Prostate gland (tissue), 2 donors: ENCODE data around the gene PRCP.

Source experiments
- CTCF ChIP-seq, 4 experiments: fragments of 200-600 bp in 2 of 4; fragments of 450-650 bp in 2 of 4; sonication (generic) in 2 of 4; IDR thresholded peaks; 1 replicate in 3 of 4; 2 replicates in 1 of 4; pipeline ENCODE4 v1.5.1; 2016 to 2019; ENCODE audit warnings: antibody characterized with exemption in 4 of 4, mild to moderate bottlenecking in 2 of 4, moderate library complexity in 2 of 4
- POLR2A ChIP-seq: fragments of 450-650 bp; IDR thresholded peaks from one replicate; pipeline ENCODE4 v1.6.1; 2016; ENCODE audit warnings: antibody characterized with exemption, mild to moderate bottlenecking
- POLR2AphosphoS5 ChIP-seq: sonication (generic); formaldehyde crosslinking; IDR thresholded peaks from one replicate; pipeline ENCODE4 v1.6.1; 2017; ENCODE audit warnings: antibody characterized with exemption

GRCh38 chr11:82815406-82815805, 84.8 kb downstream of the PRCP start:
- TF ChIP-seq CTCF (IDR thresholded peaks at IDR 0.05) (no peak), POLR2A (no peak), POLR2AphosphoS5 (no peak)
